HuH-7 (cell line): Measurements from ENCODE around the gene SLC37A1.

Experiments
- DNase-seq: peaks from one replicate; pipeline ENCODE4 v3.0.0; 2011; ENCODE audit warnings: low spot score

Gene SLC37A1

DNA sequence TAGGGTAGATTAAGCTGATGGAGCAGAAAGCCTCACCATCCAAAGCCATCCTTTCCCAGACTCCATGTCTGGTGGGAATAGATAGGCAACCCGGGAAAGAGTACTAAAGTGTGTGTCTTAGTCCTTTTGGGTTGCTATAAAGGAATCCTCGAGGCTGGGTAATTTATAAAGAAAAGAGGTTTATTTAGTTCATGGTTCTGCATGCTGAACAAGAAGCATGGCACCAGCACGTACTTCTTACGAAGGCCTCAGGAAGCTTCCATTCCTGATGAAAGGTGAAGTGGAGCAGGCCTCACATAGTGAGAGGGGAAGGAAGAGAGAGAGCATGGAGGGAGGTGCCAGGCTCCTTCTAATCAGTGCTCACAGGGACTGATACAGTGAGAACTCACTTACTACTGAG is 6.2 kb upstream of the SLC37A1 start:
- no peak for DNase-seq

DNA sequence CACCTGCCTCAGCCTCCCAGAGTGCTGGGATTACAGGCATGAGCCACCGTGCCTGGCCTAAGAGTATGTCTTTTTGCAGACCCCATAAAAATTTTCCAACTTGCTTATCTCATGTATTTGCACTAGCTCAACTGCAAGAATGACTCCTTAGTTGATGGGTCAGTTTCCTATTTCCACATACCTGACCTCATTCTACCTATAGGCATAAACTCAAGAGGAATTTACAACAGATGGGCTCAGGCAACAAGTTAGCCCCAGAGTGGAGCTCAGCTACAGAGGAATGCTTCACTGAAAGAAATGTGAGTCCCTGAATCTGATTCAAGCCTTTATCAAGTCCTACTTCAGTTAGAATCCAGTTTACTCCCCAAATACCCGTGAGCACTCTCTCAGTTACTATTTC is 5.3 kb upstream of the SLC37A1 start:
- peak; percentile 61 for DNase-seq

GRCh38 chr21:42509244-42509643 is 4.4 kb upstream of the SLC37A1 start:
- no peak for DNase-seq

DNA sequence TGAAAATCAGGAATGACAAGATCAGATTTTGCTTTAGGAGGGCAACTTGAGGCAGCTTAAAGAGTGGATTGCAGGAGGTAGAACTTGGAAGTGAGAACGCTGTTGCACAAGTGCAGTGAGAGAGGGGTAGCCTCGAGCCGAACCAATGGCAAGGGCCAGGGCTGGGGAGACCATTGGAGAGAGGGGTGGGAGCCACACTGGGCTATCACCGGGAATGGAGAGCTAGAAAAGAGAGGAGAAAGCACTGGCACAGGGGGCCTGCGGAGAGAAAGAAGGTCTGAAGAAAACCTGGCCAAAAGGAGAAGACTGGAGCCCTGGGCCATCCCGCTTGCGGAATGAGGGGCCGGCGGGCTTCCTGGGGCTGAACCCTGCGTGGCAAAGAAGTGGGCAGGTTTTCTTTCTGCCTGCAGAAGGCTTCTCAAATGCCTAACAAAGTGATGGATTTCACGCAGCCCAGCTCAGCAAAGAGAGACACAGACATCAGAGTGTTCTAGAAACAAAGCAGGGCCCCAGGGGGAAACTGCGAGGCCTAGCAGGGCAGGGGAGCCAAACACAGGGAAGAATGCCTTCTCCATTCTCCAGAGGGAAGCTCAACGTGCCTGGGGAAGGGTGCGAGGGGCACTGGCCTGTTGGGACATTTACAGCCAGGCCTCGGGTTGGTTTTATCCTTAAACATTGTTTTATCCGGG is 1.2 kb upstream of the SLC37A1 start:
- no peak for DNase-seq

DNA sequence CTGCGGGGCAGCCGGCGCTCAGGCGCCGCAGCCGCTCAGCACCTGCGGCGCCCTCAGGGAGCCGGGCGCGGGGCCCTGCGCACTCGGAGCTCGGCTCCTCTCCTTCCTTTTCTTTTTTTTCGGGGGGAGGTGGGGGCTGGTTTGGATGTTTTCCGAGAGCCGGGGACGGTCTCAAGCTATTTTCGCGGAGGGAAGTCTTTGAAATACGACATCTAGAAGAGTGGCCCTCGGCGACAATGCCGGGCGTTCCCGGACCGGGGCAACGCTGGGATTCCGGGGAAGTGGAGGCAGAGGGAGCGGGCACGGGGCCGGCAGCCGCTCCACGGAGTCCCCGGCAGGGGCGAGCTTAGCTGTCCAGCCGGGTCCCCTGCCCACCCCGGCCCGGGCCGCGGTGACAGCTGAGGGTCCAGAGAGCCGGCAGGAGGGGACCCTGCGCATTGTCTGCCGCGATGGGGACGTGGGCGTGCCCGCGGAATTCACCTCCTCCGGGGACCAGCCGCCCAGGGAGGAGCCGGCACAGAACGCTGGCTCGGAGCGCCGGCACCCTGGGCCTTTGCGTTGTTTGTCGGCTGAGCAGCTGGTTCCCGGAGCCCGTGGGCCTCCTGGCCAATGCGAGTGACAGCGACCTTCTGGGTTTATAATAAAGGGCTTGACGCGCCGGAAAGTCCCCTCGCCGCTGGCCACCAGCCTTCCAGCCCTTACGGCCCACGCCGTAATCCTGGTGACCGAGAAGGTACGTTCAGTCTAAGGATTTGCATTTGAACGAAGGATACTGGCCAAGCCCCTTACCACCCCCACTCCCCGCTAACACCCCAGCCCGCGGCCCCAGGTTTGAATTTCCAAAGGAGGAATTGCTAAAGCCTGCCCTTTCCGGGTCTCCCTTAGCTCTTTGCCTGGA is 582 bp downstream of the SLC37A1 start:
- no peak for DNase-seq

DNA sequence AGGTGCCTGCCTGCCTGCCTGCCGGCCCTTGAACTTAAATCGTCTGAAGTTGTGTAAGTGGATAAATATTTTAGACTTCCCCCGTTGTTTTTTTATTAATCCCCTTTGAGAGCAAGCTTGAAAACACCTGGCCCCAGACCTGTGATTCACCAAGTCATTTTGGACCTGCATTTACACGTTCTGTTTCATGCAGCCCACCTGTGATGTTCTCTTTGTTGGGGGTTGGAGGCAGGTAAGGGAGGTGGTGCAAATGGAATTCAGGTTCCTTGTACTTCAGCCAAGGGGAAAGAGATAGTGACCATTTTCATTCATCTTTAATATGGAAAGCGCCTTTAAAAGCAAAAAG is 1.2 kb downstream of the SLC37A1 start:
- DNase-seq, result no peak

DNA sequence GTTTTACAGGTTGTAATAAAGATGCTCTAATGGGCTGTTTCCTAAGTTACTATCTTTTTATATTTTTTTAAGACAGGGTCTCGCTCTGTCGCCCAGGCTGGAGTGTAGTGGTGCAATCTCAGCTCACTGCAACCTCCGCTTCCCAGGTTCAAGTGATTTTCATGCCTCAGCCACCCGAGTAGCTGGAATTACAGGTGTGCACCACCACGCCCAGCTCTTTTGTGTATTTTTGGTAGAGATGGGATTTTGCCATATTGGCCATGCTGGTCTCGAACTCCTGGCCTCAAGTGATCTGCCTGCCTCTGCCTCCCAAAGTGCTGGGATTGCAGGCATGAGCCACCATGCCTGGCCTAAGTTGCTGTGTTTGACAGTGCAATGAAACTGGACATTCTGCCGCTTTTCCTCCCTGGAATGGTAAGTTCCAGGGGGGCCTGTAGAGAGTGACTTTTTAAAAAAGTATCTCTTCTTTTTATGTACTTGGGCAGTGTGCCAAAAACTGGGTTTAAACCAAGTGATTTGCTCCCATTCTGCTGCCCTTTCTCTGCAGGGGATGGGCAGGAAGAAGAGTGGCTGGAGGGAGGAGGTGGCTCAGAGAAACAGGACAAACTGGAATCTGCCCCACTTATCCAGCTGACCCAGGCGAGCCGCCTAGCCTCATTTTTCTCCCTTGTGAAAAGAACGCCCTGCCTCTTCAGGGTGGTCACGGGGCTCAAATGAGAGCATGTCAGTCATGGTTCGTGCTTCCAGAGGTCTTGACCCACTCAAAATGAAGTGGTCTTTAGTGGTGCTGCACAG is 2.3 kb downstream of the SLC37A1 start:
- no peak for DNase-seq

GRCh38 chr21:42518215-42518614 is 4.6 kb downstream of the SLC37A1 start:
- DNase-seq, result no peak

DNA sequence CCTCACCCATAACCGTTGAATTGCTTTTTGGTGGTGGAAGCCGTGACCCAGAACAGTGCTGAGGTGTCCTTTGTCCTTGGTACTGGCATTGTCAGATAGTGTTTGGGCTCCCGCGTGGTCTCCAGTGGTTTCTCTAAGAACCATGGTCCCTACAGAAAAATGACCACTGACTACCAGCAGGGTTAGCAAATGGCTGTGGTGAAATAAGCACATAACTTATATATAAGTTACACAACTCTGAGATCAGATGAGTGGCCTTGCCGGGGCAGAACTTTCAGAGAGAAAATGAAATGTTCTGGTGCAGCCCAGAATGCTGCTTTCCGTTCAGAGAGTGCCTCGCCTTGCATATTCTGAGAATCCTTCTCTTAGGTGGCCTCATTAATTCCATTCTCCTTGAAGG is 5.0 kb downstream of the SLC37A1 start:
- no peak for DNase-seq

DNA sequence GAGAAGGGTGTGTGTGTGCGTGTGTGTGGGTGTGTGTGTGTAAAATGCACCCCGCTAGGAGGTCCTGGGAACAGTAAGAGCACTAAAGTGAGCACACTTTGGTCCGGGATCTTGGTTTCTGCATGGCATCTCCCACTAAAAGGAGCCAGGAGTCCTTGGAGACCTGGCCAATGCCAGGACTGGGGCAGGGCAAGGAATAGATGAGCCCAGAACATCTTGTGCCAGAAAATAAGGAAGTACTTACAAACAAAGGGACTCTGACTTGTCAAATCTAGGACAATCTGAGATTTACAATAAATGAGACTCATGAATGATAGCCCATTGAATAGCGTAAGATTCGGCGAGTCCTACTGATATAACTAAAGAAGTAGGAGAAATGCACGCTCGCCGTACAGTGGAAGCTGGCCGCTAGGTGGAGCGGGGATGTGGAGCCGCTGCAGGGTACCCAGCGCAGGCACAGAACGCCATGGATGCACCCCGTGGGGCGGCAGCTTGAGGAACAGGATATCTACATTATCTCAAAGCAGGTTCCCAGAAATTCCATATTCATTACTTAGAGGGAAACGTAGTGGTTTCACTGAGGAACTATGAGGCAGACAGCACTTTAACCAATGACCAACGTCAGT is 7.1 kb downstream of the SLC37A1 start:
- no peak for DNase-seq

DNA sequence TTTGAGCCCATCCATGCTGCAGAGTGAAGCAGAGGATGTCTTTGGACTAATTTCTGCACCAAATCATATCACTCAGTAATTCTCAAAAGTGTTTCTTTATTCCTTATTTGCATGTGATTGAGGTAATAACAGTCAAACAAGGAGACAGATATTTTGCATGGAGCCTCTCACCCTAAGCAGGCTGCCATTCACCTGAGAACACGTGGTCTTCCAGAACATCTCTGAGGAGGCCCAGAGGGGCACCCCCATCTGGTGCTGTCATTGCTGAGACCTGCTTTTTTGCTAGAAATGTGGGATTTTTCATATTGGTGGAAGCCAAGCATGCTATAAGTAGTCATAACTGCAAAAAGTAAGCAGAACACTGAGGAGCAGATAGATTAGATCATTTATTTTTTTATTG is 7.7 kb downstream of the SLC37A1 start:
- DNase-seq, result no peak

DNA sequence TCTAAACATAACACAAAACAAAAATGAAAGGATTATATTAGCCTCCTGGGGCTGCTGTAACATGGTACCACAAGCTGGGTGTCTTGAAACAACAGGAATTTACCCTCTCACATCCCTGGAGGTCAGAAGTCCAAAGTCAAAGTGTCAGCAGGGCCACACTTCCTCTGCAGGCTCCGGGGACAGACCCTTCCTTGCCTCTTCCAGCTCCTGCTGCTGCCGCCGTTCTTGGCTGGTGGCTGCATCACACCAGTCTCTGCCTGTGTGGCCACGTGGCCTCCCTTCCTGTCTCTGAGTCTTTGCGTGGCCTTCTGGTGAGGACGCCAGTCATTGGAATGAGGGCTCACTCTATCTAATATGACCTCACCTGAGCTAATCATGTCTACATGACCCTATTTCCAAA is 8.2 kb downstream of the SLC37A1 start:
- DNase-seq, result no peak

- no peak for DNase-seq
These were observed 8.6 kb downstream of the SLC37A1 start for GRCh38 chr21:42522271-42522670.

DNA sequence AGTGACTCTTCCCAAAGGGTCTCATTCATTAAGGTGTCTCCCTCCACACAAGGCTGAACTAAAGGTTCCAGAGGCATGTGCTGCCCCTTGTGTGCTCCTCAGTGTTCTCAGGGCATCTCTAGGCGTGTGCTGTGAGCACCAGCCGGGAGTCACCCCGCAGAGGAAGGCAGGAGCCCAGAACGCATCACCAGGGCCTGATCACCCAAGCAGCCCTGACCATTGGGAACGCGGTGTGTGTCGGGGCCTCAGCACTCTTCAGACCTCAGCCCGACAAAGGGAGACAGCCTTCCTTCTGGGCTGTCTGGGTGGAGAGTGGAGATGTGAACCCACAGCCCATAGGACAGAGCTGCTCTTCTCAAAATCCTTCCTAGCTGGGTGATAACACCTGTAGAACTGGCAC is 9.1 kb downstream of the SLC37A1 start:
- DNase-seq, result no peak

DNA sequence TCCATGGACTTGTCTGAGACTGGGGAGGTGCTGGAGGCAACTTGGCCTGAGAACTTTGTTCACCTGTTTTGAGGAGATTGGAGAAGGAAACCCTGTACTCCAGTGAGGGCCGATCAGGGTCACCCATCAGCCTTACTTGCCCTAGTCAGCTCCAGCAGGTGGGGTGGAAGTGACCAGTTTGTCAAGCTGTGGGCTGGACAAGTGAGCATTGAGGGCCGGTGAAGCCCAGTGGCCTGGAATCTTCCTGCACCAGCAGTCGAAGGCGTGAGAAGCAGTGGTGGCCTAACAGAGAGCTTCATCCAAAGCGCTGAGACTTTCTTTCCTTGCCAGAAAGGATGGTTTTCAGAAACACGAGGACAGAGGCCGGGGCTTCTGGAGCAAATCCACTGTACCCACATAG is 9.6 kb downstream of the SLC37A1 start:
- DNase-seq, result no peak

GRCh38 chr21:42523941-42524340 is 10.3 kb downstream of the SLC37A1 start:
- DNase-seq, result no peak

- peak; percentile 40 for DNase-seq
These were observed 10.8 kb downstream of the SLC37A1 start for GRCh38 chr21:42524341-42525028.

GRCh38 chr21:42525029-42525581 is 11.5 kb downstream of the SLC37A1 start:
- no peak for DNase-seq

DNA sequence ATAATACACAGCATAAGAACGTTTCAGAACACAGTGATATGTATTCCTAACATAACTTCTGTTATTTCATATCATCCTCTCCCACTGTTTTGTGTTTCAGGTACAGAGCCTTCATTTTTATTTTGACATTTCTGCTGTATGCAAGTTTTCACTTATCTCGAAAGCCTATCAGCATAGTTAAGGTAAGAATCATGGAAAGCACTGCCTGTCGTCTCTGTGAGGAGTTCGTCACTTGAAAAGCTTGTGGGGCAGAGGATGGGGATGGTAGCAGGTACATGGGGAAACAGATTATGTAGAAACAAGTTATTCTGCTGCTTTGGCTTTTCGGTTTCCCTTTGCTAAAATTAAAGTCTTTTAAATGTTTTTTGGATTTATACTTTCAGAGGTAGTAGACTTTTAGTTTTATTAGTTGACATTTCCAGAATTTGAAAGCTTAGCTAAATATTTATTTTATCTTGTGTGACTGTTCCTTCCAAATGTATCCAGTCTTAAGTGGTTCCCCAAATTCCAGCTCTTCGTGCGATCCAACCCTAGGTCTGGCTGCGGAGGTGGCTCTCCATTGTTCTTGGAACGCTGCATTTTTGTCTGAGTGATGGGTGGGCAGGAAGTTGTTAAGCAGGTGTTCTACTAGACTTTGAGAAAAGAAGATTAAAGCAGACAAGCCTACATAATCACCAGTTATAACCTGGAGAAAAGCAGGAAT is 12.2 kb downstream of the SLC37A1 start:
- DNase-seq, result no peak

GRCh38 chr21:42526379-42526727 is 12.7 kb downstream of the SLC37A1 start:
- DNase-seq, result peak; percentile 93

GRCh38 chr21:42527127-42527488 is 13.5 kb downstream of the SLC37A1 start:
- DNase-seq, result no peak
